K562 (cell line): ENCODE data around the gene BHLHE40.

Experiments used
- ARID2 ChIP-seq: fragments of 450-650 bp; IDR thresholded peaks from 2 replicates; pipeline ENCODE4 v1.6.1; 2017; ENCODE audit warnings: antibody characterized with exemption, mild to moderate bottlenecking
- CTCF ChIP-seq, 3 experiments: IDR thresholded peaks in 2 of 3; conservative IDR thresholded peaks in 1 of 3; 2 replicates each; pipeline ENCODE4 v1.5.1; 2011 to 2012; ENCODE audit warnings: low read length in 3 of 3, mild to moderate bottlenecking in 3 of 3, control low read depth in 2 of 3, improper control_type of control experiment in 1 of 3, inconsistent platforms in 1 of 3, low read depth in 1 of 3, mixed read lengths in 1 of 3, moderate library complexity in 1 of 3; ENCODE audit not compliant: insufficient read depth in 2 of 3
- ESRRA ChIP-seq: fragments of 450-650 bp; IDR thresholded peaks from 2 replicates; pipeline ENCODE4 v1.6.1; 2014; ENCODE audit warnings: low read depth, mild to moderate bottlenecking, moderate library complexity, borderline replicate concordance
- FOS ChIP-seq: IDR thresholded peaks from 3 replicates; pipeline ENCODE4 v1.6.1; 2011; ENCODE audit not compliant: insufficient read length; ENCODE audit errors: extremely low read depth
- HCFC1 ChIP-seq: IDR thresholded peaks from 2 replicates; pipeline ENCODE4 v1.6.1; 2012; ENCODE audit warnings: low read depth, low read length, improper control_type of control experiment
- LEF1 ChIP-seq: fragments of 450-650 bp; IDR thresholded peaks from 2 replicates; pipeline ENCODE4 v1.6.1; 2016; ENCODE audit warnings: mild to moderate bottlenecking
- MAX ChIP-seq: sonication (generic); formaldehyde crosslinking; IDR thresholded peaks from 2 replicates; pipeline ENCODE4 v1.9.0; 2022; ENCODE audit warnings: mild to moderate bottlenecking, missing genetic modification reagents
- RAD51 ChIP-seq: fragments of 450-650 bp; IDR thresholded peaks from 2 replicates; pipeline ENCODE4 v1.7.1; 2016; ENCODE audit warnings: low read depth, mild to moderate bottlenecking, borderline replicate concordance
- TEAD4 ChIP-seq, 2 experiments: sonication (generic) in 1 of 2; formaldehyde crosslinking in 1 of 2; IDR thresholded peaks; 2 replicates each; pipeline versions ENCODE4 v1.6.1 to v1.8.0; 2012 to 2022; ENCODE audit warnings: borderline replicate concordance in 1 of 2, inconsistent platforms in 1 of 2, low read length in 1 of 2, mild to moderate bottlenecking in 1 of 2, missing genetic modification reagents in 1 of 2

GRCh38 chr3:4935347-4935746 is 43.9 kb upstream of the BHLHE40 start:
- TF ChIP-seq RAD51 (no peak), CTCF (IDR thresholded peaks at IDR 0.05 in 2 of 3, conservative IDR thresholded peaks at IDR 0.05 in 1 of 3; ENCODE audit: insufficient read depth in 2 of 3, low read depth in 1 of 3, low read length in 3 of 3) (no peak), MAX (no peak), FOS (no peak), ARID2 (no peak), ESRRA (no peak), LEF1 (no peak), HCFC1 (no peak), TEAD4 (IDR thresholded peaks at IDR 0.05; ENCODE audit: low read length) (no peak), TEAD4 (CRISPR knock-in tag; IDR thresholded peaks at IDR 0.05; ENCODE audit: borderline replicate concordance) (no peak)
